Measurements from ENCODE around the gene LDLRAP1.

DNA sequence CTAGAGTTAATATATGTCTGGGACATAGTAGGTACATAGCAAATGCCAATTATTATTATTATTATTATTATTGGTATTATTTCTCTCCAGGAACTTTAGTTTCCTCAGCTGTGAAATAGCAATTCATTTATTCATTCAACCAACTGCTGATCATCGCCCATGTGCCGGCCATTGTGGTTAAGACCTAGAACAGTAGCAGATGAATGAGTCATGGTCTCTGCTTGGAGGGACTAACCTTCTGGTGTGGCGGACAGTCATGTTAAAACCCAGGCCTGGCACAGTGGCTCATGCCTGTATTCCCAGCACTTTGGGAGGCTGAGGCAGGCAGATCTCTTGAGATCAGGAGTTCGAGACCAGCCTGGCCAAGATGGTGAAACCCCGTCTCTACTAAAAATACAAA lies 23.8 kb upstream of the LDLRAP1 start:
- TF ChIP-seq, protein P1, sequence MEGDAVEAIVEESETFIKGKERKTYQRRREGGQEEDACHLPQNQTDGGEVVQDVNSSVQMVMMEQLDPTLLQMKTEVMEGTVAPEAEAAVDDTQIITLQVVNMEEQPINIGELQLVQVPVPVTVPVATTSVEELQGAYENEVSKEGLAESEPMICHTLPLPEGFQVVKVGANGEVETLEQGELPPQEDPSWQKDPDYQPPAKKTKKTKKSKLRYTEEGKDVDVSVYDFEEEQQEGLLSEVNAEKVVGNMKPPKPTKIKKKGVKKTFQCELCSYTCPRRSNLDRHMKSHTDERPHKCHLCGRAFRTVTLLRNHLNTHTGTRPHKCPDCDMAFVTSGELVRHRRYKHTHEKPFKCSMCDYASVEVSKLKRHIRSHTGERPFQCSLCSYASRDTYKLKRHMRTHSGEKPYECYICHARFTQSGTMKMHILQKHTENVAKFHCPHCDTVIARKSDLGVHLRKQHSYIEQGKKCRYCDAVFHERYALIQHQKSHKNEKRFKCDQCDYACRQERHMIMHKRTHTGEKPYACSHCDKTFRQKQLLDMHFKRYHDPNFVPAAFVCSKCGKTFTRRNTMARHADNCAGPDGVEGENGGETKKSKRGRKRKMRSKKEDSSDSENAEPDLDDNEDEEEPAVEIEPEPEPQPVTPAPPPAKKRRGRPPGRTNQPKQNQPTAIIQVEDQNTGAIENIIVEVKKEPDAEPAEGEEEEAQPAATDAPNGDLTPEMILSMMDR (IDR thresholded peaks at IDR 0.05): no peak
- TF ChIP-seq POLR2A (IDR thresholded peaks at IDR 0.05): no peak

Measured in thyroid gland (tissue), 4 donors.